Dedifferentiated amniotic fluid mesenchymal stem cell (primary cell): Measurements from ENCODE around the gene AGTRAP.

Experiments
- DNase-seq: peaks from one replicate; pipeline ENCODE4 v3.0.0-alpha.2; 2016; ENCODE audit errors: extremely low spot score

The AGTRAP gene

GRCh38 chr1:11735854-11736745 lies at the start of gene AGTRAP:
Gene AGTRAP (plus strand): TSS chr1:11736136. CDS start chr1:11736209, 73 bp downstream.
- DNase-seq: peak; percentile 80

- DNase-seq: no peak
Observed at GRCh38 chr1:11688506-11688905, 47.4 kb upstream of the AGTRAP start.

GRCh38 chr1:11690397-11691301 lies 45.3 kb upstream of the AGTRAP start:
- no peak for DNase-seq

- DNase-seq: no peak
Observed at GRCh38 chr1:11691302-11691914, 44.5 kb upstream of the AGTRAP start, which contains the start of gene DRAXIN. Gene DRAXIN (plus strand): TSS chr1:11691710. CDS start chr1:11706259, 14,549 bp downstream.

- DNase-seq: no peak
Observed at GRCh38 chr1:11691928-11692711, 43.8 kb upstream of the AGTRAP start.

GRCh38 chr1:11693024-11693590 lies 42.8 kb upstream of the AGTRAP start:
- peak; percentile 39 for DNase-seq

GRCh38 chr1:11693917-11694316 lies 42.0 kb upstream of the AGTRAP start:
- DNase-seq: no peak

- no peak for DNase-seq
Observed at GRCh38 chr1:11695861-11696260, 40.1 kb upstream of the AGTRAP start.

- no peak for DNase-seq
Observed at GRCh38 chr1:11697188-11697892, 38.6 kb upstream of the AGTRAP start.

- no peak for DNase-seq
Observed at GRCh38 chr1:11697893-11698210, 38.1 kb upstream of the AGTRAP start.

GRCh38 chr1:11700601-11701467 lies 35.1 kb upstream of the AGTRAP start:
- DNase-seq: no peak

GRCh38 chr1:11701551-11701961 lies 34.4 kb upstream of the AGTRAP start:
- no peak for DNase-seq

- DNase-seq: no peak
Observed at GRCh38 chr1:11701981-11702803, 33.7 kb upstream of the AGTRAP start.

GRCh38 chr1:11703357-11704193 lies 32.4 kb upstream of the AGTRAP start:
- no peak for DNase-seq

GRCh38 chr1:11704194-11704529 lies 31.8 kb upstream of the AGTRAP start:
- no peak for DNase-seq

GRCh38 chr1:11704691-11705475 lies 31.1 kb upstream of the AGTRAP start:
- no peak for DNase-seq

- no peak for DNase-seq
Observed at GRCh38 chr1:11705596-11705995, 30.3 kb upstream of the AGTRAP start.
